Measurements from ENCODE around the gene SH3BP5.

Gene SH3BP5

GRCh38 chr3:15271785-15272381, 60.5 kb downstream of the SH3BP5 start:
- peak; percentile 85 for DNase-seq

GRCh38 chr3:15271030-15271429, 61.4 kb downstream of the SH3BP5 start:
- no peak for DNase-seq

GRCh38 chr3:15269091-15269989, 63.0 kb downstream of the SH3BP5 start:
- DNase-seq, result peak; percentile 97

GRCh38 chr3:15268033-15268631, 64.3 kb downstream of the SH3BP5 start:
- peak; percentile 92 for DNase-seq

- DNase-seq, result no peak
Measured at GRCh38 chr3:15267502-15267901, 64.9 kb downstream of the SH3BP5 start.

- DNase-seq, result no peak
Measured at GRCh38 chr3:15266510-15267376, 65.6 kb downstream of the SH3BP5 start.

GRCh38 chr3:15265655-15266509, 66.5 kb downstream of the SH3BP5 start:
- no peak for DNase-seq

GRCh38 chr3:15264486-15264885, 67.9 kb downstream of the SH3BP5 start:
- DNase-seq, result no peak

GRCh38 chr3:15263926-15264325, 68.5 kb downstream of the SH3BP5 start:
- no peak for DNase-seq

- DNase-seq, result no peak
Measured at GRCh38 chr3:15263120-15263519, 69.3 kb downstream of the SH3BP5 start.

- DNase-seq, result no peak
Measured at GRCh38 chr3:15262021-15262420, 70.4 kb downstream of the SH3BP5 start.

GRCh38 chr3:15261274-15261673, 71.1 kb downstream of the SH3BP5 start:
- DNase-seq, result no peak

- no peak for DNase-seq
Measured at GRCh38 chr3:15260531-15260930, 71.9 kb downstream of the SH3BP5 start.

- DNase-seq, result no peak
Measured at GRCh38 chr3:15258720-15259119, 73.7 kb downstream of the SH3BP5 start.

- no peak for DNase-seq
Measured at GRCh38 chr3:15256861-15257341, 75.5 kb downstream of the SH3BP5 start.

- DNase-seq, result no peak
Measured at GRCh38 chr3:15255215-15255614, 77.2 kb downstream of the SH3BP5 start.

GRCh38 chr3:15253023-15253697, 79.2 kb downstream of the SH3BP5 start:
- DNase-seq, result no peak

- no peak for DNase-seq
Measured at GRCh38 chr3:15246186-15246585, 86.2 kb downstream of the SH3BP5 start.

- no peak for DNase-seq
Measured at GRCh38 chr3:15243822-15244482, 88.4 kb downstream of the SH3BP5 start.

- DNase-seq, result peak; percentile 36
Measured at GRCh38 chr3:15241341-15241740, 91.0 kb downstream of the SH3BP5 start.

- DNase-seq, result no peak
Measured at GRCh38 chr3:15229262-15229661, 103.1 kb downstream of the SH3BP5 start.

Measured in activated CD4-positive, alpha-beta T cell treated with anti-CD3 and anti-CD28 coated beads, Interleukin-10, Interleukin-2, amounts not matched to agents 100 ng/mL and 50 ng/mL, durations not matched to agents 16 hours and 8 hours (primary cell).